Measurements from ENCODE around the gene ZNF688.
A peak's percentile ranks its signal among the peaks of the same experiment; 100 is the strongest.

DNA sequence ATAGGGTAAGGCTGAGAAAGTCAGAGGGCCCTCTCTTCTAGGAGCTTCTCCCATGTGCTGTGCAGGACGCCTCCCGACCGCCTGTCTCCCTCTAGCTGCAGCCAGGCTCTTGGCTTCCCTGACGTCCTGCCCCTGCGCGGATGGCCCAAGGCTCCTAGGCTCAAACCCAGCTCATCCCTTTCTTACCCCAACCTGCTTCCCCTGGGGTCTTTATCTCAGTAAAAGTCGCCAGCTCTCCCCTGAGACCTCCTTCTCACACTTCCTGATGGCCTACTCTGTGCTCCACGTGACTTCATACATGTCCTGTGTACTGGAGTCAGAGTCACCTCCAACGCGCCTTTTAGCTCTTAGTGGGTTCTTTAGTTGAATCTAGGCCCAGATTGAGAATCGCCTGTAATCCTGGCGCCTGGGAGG, 35.7 kb downstream of the ZNF688 start:
- TF ChIP-seq, protein P1, sequence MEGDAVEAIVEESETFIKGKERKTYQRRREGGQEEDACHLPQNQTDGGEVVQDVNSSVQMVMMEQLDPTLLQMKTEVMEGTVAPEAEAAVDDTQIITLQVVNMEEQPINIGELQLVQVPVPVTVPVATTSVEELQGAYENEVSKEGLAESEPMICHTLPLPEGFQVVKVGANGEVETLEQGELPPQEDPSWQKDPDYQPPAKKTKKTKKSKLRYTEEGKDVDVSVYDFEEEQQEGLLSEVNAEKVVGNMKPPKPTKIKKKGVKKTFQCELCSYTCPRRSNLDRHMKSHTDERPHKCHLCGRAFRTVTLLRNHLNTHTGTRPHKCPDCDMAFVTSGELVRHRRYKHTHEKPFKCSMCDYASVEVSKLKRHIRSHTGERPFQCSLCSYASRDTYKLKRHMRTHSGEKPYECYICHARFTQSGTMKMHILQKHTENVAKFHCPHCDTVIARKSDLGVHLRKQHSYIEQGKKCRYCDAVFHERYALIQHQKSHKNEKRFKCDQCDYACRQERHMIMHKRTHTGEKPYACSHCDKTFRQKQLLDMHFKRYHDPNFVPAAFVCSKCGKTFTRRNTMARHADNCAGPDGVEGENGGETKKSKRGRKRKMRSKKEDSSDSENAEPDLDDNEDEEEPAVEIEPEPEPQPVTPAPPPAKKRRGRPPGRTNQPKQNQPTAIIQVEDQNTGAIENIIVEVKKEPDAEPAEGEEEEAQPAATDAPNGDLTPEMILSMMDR (IDR thresholded peaks at IDR 0.05), result peak; percentile 55 to 71 (median 66)
- TF ChIP-seq POLR2A (IDR thresholded peaks at IDR 0.05), result no peak

All from uterus (tissue), 2 donors.